GM12878 (cell line): ENCODE data around the gene DEK. TPM values are rescaled to one million over a fixed set of nuclear protein-coding genes. Genes with fewer than 3 reads are reported as not detected.

ENCODE experiments used
- ATAC-seq: fragments of 200-7000 bp; cut with Tn5 transposase; 3 replicates; pipeline ENCODE4 v1.9.1; 2020; ENCODE audit warnings: mild to moderate bottlenecking, moderate library complexity
- BruUV-seq: library from RNA; stranded (reverse); fragments of 400-500 nt; replicated peaks from 2 replicates; lab custom pipeline; 2021; lab: Mats Ljungman, UMichigan
- CTCF ChIA-PET: fragments of 300-600 bp; sonication (Branson Sonifier 250); formaldehyde crosslinking; extraction: SDS; loops from one replicate; lab custom pipeline; 2021; ENCODE audit warnings: inconsistent platforms; lab: Yijun Ruan, JAX
- POLR2A ChIA-PET: fragments of 350-600 bp; formaldehyde crosslinking; extraction: SDS; loops from one replicate; lab custom pipeline; 2021; ENCODE audit warnings: inconsistent platforms; lab: Charles Lee
- RAD21 ChIA-PET: fragments of 300-600 bp; sonication (Branson Sonifier 250); formaldehyde crosslinking; loops from one replicate; lab custom pipeline; 2023; ENCODE audit warnings: antibody characterized with exemption; ENCODE audit not compliant: unreplicated experiment; lab: Charles Lee
- SMC1A ChIA-PET: fragments of 300-600 bp; sonication (Branson Sonifier 250); formaldehyde crosslinking; loops from one replicate; lab custom pipeline; 2023; ENCODE audit not compliant: unreplicated experiment, uncharacterized antibody; lab: Charles Lee
- DNase-seq: peaks from one replicate; pipeline ENCODE4 v3.0.0-alpha.2; 2011; ENCODE audit warnings: low read depth, low spot score
- FAIRE-seq: peaks from 3 replicates; lab custom pipeline; 2011; peaks lifted over from hg19 to GRCh38; lab: Jason Lieb, UNC
- H2AFZ ChIP-seq: 2 replicates; pipeline ENCODE4 v1.6.0; 2011; ENCODE audit warnings: low read depth, low read length, control low read depth; ENCODE audit not compliant: control insufficient read depth
- H3K27ac ChIP-seq: 2 replicates; pipeline ENCODE4 v1.5.1; 2011; ENCODE audit warnings: control low read depth; ENCODE audit not compliant: control insufficient read depth, insufficient read depth
- H3K27me3 ChIP-seq, 2 experiments: replicated peaks in 1 of 2; 2 replicates each; pipeline versions ENCODE4 v1.6.0 to v1.6.1; 2011; ENCODE audit warnings: low read length in 1 of 2; ENCODE audit not compliant: control insufficient read depth in 2 of 2, insufficient read depth in 2 of 2
- H3K36me3 ChIP-seq, 2 experiments: 2 replicates each; pipeline ENCODE4 v1.5.1; 2011; ENCODE audit warnings: low read length in 1 of 2; ENCODE audit not compliant: control insufficient read depth in 2 of 2, insufficient read depth in 2 of 2
- H3K4me1 ChIP-seq: 2 replicates; pipeline ENCODE4 v1.6.1; 2011; ENCODE audit warnings: mild to moderate bottlenecking, low read length, moderate library complexity, mixed read lengths; ENCODE audit not compliant: control insufficient read depth, insufficient read depth
- H3K4me2 ChIP-seq: 2 replicates; pipeline ENCODE4 v1.6.0; 2011; ENCODE audit warnings: control low read depth; ENCODE audit not compliant: control insufficient read depth, insufficient read depth
- H3K4me3 ChIP-seq: fragments of 200-600 bp; sonication (generic); 2 replicates; pipeline ENCODE4 v1.5.1; 2016
- H3K79me2 ChIP-seq: 2 replicates; pipeline ENCODE4 v1.6.0; 2011; ENCODE audit warnings: low read length; ENCODE audit not compliant: control insufficient read depth, insufficient read depth
- H3K9ac ChIP-seq: 2 replicates; pipeline ENCODE4 v1.8.0; 2011; ENCODE audit warnings: low read length, control low read depth, mixed read lengths; ENCODE audit not compliant: control insufficient read depth, insufficient read depth
- H3K9me3 ChIP-seq: replicated peaks from 3 replicates; pipeline ENCODE4 v1.5.1; 2011; ENCODE audit warnings: mild to moderate bottlenecking, low read length; ENCODE audit not compliant: control insufficient read depth, insufficient read depth
- H4K20me1 ChIP-seq: 2 replicates; pipeline ENCODE4 v1.6.0; 2011; ENCODE audit not compliant: control insufficient read depth, insufficient read depth
- HDGF ChIP-seq: fragments of 450-650 bp; IDR thresholded peaks from 2 replicates; pipeline ENCODE4 v1.6.1; 2016; ENCODE audit warnings: antibody characterized with exemption
- IKZF1 ChIP-seq: fragments of 450-650 bp; conservative IDR thresholded peaks from 2 replicates; pipeline ENCODE4 v1.6.1; 2017; ENCODE audit warnings: antibody characterized with exemption, mild to moderate bottlenecking
- POLR2A ChIP-seq: IDR thresholded peaks from 2 replicates; pipeline ENCODE4 v1.6.1; 2011; ENCODE audit warnings: low read depth, mild to moderate bottlenecking, low read length
- YBX1 ChIP-seq: fragments of 450-650 bp; IDR thresholded peaks from 2 replicates; pipeline ENCODE4 v1.6.1; 2016; ENCODE audit warnings: antibody characterized with exemption
- WGBS: methylation state at CpG from one replicate; pipeline ENCODE4 v1.1.6; 2016; ENCODE audit warnings: low lambda C conversion rate; ENCODE audit not compliant: insufficient replicate concordance, insufficient coverage; ENCODE audit errors: missing lambda C conversion rate; 5-methylcytosine and 5-hydroxymethylcytosine counted together
- in situ Hi-C: fragments of 300-500 bp; cut with MboI; formaldehyde crosslinking; loops from 9 replicates; pipeline ENCODE4 v1.14.3; 2018; ENCODE audit warnings: mixed read lengths
- intact Hi-C: fragments of 100-400 bp; cut with micrococcal nuclease; formaldehyde crosslinking; loops from one replicate; pipeline ENCODE4 v1.14.2; 2022; ENCODE audit not compliant: unreplicated experiment
- polyA plus RNA-seq, 11 experiments: library from polyadenylated mRNA; depleted of rRNA in 4 of 11; unstranded in 6 of 11; stranded (reverse) in 5 of 11; fragments of >200 nt; fragmentation: Nextera tagmentation in 4 of 11; fragmentation: Illumina TruSeq in 1 of 11; extraction: Ambion mirVana in 4 of 11; extraction: Trizol in 1 of 11; gene quantifications; 1 replicate in 1 of 11; 2 replicates in 10 of 11; pipeline versions ENCODE4 v1.2.1 to v1.2.3, GENCODE V29; 2011 to 2016; ENCODE audit warnings: inconsistent platforms in 2 of 11, missing spikeins in 2 of 11, low read depth in 1 of 11
- total RNA-seq, 4 experiments: library from RNA; depleted of rRNA in 3 of 4; stranded (reverse); fragments of >200 nt in 3 of 4; fragmentation: Illumina TruSeq in 1 of 4; extraction: Trizol in 1 of 4; gene quantifications; 2 replicates each; pipeline versions ENCODE4 v1.2.1 to v1.2.3, GENCODE V29; 2013 to 2021
- TF ChIP-seq, protein P1 (sequence below): fragments of 450-650 bp; conservative IDR thresholded peaks from 2 replicates; pipeline ENCODE4 v1.6.1; 2017; ENCODE audit warnings: mild to moderate bottlenecking, moderate library complexity
- TF ChIP-seq, protein P2 (sequence below): IDR thresholded peaks from 2 replicates; pipeline ENCODE4 v1.6.1; 2012; ENCODE audit warnings: low read depth, low read length, improper control_type of control experiment
- TF ChIP-seq, protein P3 (sequence below): fragments of 150-350 bp; IDR thresholded peaks from 2 replicates; pipeline ENCODE4 v1.6.1; 2016; ENCODE audit warnings: low read depth, low read length
- TF ChIP-seq, protein P4 (sequence below): fragments of 450-650 bp; formaldehyde crosslinking; IDR thresholded peaks from 2 replicates; pipeline ENCODE4 v1.5.0; 2022; ENCODE audit warnings: mild to moderate bottlenecking, missing genetic modification characterization

The DEK gene
- total and polyA plus RNA-seq, 10 of the 15 experiments (the other 5 are each of a cell fraction or from before 2014, with no cell fraction given), result 111 to 346 (median 196) TPM

DNA sequence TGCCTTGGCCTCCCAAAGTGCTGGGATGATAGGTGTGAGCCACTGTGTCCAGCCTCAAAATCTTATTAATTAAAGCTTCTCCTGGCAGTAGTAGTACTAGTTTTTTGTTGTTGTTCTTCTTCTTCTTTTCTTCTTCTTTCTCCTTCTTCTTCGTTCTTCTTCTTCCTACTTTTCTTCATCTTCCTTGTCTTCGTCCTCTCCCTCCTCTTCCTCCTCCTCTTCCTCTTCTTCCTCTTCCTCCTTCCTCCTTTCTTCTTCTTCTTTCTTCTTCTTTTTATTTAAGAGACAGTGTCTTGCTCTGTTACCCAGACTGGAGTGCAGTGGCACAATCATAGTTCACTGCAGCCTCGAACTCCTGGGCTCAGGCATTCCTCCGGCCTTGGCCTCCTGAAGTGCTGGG lies 17.2 kb upstream of the DEK start:
- in situ Hi-C loops (no loop called here), intact Hi-C loops (no loop called here)
- Histone ChIP-seq H3K9ac (no peak overlapping the region), H3K4me1 (no peaks in the 10 kb centered on the region), H3K27ac (no peak overlapping the region), H3K9me3 (no peaks in the 10 kb centered on the region), H2AFZ (no peak overlapping the region), H3K79me2 (no peaks in the 10 kb centered on the region), H3K36me3 (no peaks in the 10 kb centered on the region), H4K20me1 (no peaks in the 10 kb centered on the region), H3K4me3 (no peak overlapping the region), H3K27me3 (peaks cover under 1 to 6% of the 10 kb centered on the region in 2 experiments; a peak in 3 of 4 replicates), H3K4me2 (no peak overlapping the region)
- ChIA-PET SMC1A (no interaction called here), RAD21 (no interaction called here), POLR2A (no interaction called here), CTCF (no interaction called here)
- TF ChIP-seq, protein P1, sequence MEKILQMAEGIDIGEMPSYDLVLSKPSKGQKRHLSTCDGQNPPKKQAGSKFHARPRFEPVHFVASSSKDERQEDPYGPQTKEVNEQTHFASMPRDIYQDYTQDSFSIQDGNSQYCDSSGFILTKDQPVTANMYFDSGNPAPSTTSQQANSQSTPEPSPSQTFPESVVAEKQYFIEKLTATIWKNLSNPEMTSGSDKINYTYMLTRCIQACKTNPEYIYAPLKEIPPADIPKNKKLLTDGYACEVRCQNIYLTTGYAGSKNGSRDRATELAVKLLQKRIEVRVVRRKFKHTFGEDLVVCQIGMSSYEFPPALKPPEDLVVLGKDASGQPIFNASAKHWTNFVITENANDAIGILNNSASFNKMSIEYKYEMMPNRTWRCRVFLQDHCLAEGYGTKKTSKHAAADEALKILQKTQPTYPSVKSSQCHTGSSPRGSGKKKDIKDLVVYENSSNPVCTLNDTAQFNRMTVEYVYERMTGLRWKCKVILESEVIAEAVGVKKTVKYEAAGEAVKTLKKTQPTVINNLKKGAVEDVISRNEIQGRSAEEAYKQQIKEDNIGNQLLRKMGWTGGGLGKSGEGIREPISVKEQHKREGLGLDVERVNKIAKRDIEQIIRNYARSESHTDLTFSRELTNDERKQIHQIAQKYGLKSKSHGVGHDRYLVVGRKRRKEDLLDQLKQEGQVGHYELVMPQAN, result no peak
- TF ChIP-seq YBX1 (no peak), POLR2A (no peak), HDGF (no peak), IKZF1 (no peak)
- TF ChIP-seq, protein P2, sequence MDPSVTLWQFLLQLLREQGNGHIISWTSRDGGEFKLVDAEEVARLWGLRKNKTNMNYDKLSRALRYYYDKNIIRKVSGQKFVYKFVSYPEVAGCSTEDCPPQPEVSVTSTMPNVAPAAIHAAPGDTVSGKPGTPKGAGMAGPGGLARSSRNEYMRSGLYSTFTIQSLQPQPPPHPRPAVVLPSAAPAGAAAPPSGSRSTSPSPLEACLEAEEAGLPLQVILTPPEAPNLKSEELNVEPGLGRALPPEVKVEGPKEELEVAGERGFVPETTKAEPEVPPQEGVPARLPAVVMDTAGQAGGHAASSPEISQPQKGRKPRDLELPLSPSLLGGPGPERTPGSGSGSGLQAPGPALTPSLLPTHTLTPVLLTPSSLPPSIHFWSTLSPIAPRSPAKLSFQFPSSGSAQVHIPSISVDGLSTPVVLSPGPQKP, result no peak
- TF ChIP-seq, protein P3, sequence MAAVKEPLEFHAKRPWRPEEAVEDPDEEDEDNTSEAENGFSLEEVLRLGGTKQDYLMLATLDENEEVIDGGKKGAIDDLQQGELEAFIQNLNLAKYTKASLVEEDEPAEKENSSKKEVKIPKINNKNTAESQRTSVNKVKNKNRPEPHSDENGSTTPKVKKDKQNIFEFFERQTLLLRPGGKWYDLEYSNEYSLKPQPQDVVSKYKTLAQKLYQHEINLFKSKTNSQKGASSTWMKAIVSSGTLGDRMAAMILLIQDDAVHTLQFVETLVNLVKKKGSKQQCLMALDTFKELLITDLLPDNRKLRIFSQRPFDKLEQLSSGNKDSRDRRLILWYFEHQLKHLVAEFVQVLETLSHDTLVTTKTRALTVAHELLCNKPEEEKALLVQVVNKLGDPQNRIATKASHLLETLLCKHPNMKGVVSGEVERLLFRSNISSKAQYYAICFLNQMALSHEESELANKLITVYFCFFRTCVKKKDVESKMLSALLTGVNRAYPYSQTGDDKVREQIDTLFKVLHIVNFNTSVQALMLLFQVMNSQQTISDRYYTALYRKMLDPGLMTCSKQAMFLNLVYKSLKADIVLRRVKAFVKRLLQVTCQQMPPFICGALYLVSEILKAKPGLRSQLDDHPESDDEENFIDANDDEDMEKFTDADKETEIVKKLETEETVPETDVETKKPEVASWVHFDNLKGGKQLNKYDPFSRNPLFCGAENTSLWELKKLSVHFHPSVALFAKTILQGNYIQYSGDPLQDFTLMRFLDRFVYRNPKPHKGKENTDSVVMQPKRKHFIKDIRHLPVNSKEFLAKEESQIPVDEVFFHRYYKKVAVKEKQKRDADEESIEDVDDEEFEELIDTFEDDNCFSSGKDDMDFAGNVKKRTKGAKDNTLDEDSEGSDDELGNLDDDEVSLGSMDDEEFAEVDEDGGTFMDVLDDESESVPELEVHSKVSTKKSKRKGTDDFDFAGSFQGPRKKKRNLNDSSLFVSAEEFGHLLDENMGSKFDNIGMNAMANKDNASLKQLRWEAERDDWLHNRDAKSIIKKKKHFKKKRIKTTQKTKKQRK, result no peak
- TF ChIP-seq, protein P4, sequence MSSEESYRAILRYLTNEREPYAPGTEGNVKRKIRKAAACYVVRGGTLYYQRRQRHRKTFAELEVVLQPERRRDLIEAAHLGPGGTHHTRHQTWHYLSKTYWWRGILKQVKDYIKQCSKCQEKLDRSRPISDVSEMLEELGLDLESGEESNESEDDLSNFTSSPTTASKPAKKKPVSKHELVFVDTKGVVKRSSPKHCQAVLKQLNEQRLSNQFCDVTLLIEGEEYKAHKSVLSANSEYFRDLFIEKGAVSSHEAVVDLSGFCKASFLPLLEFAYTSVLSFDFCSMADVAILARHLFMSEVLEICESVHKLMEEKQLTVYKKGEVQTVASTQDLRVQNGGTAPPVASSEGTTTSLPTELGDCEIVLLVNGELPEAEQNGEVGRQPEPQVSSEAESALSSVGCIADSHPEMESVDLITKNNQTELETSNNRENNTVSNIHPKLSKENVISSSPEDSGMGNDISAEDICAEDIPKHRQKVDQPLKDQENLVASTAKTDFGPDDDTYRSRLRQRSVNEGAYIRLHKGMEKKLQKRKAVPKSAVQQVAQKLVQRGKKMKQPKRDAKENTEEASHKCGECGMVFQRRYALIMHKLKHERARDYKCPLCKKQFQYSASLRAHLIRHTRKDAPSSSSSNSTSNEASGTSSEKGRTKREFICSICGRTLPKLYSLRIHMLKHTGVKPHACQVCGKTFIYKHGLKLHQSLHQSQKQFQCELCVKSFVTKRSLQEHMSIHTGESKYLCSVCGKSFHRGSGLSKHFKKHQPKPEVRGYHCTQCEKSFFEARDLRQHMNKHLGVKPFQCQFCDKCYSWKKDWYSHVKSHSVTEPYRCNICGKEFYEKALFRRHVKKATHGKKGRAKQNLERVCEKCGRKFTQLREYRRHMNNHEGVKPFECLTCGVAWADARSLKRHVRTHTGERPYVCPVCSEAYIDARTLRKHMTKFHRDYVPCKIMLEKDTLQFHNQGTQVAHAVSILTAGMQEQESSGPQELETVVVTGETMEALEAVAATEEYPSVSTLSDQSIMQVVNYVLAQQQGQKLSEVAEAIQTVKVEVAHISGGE (CRISPR knock-in tag), result no peak
- DNase-seq (no peak), FAIRE-seq (no peak), ATAC-seq (no peak)
- no TSS peak for BruUV-seq
- 29% methylated on average over 3 of the region's 4 CpGs for WGBS
